GM23338 (cell line): ENCODE data around the gene STARD8. TPM values are rescaled to one million over a fixed set of nuclear protein-coding genes. Genes with fewer than 3 reads are reported as not detected.

Experiments
- ATAC-seq: fragments of 200-7000 bp; cut with Tn5 transposase; 3 replicates; pipeline ENCODE4 v1.9.1; 2020
- DNase-seq: peaks from one replicate; pipeline ENCODE4 v3.0.0-alpha.2; 2015; ENCODE audit warnings: low spot score
- H2AFZ ChIP-seq: fragments of 200-600 bp; sonication (generic); 2 replicates; pipeline ENCODE4 v1.8.0; 2016; ENCODE audit warnings: antibody characterized with exemption, mild to moderate bottlenecking, moderate library complexity
- H3F3A ChIP-seq: fragments of 200-600 bp; sonication (generic); replicated peaks from 2 replicates; pipeline ENCODE4 v1.8.0; 2017; ENCODE audit warnings: antibody characterized with exemption, mixed run types, low read depth
- H3K27ac ChIP-seq: fragments of 200-600 bp; sonication (generic); 2 replicates; pipeline ENCODE4 v1.6.1; 2016; ENCODE audit warnings: low read depth
- H3K27me3 ChIP-seq: fragments of 200-600 bp; sonication (generic); 2 replicates; pipeline ENCODE4 v1.8.0; 2016; ENCODE audit warnings: mild to moderate bottlenecking, mixed run types, moderate library complexity; ENCODE audit not compliant: insufficient read depth
- H3K36me3 ChIP-seq: fragments of 200-600 bp; sonication (generic); 2 replicates; pipeline ENCODE4 v1.8.0; 2016; ENCODE audit warnings: mild to moderate bottlenecking; ENCODE audit not compliant: insufficient read depth
- H3K4me1 ChIP-seq: fragments of 200-600 bp; sonication (generic); 2 replicates; pipeline ENCODE4 v1.8.0; 2016; ENCODE audit warnings: mild to moderate bottlenecking, moderate library complexity; ENCODE audit not compliant: insufficient read depth
- H3K4me2 ChIP-seq: fragments of 200-600 bp; sonication (generic); 2 replicates; pipeline ENCODE4 v1.7.1; 2017; ENCODE audit warnings: mixed run types
- H3K4me3 ChIP-seq: fragments of 200-600 bp; sonication (generic); 2 replicates; pipeline ENCODE4 v1.6.1; 2016; ENCODE audit warnings: mixed run types
- H3K79me2 ChIP-seq: fragments of 200-600 bp; sonication (generic); replicated peaks from 2 replicates; pipeline ENCODE4 v1.8.0; 2017; ENCODE audit warnings: mild to moderate bottlenecking; ENCODE audit not compliant: insufficient read depth
- H3K9me2 ChIP-seq: fragments of 200-600 bp; sonication (generic); 2 replicates; pipeline ENCODE4 v1.8.0; 2017; ENCODE audit not compliant: insufficient read depth
- H4K20me1 ChIP-seq: fragments of 200-600 bp; sonication (generic); replicated peaks from 2 replicates; pipeline ENCODE4 v1.8.0; 2017; ENCODE audit warnings: mild to moderate bottlenecking; ENCODE audit not compliant: insufficient read depth
- H3K27ac Mint-ChIP-seq: 2 replicates; pipeline ENCODE4 v1.8.0; 2020; ENCODE audit warnings: inconsistent platforms, mild to moderate bottlenecking, moderate library complexity, mixed read lengths
- H3K27me3 Mint-ChIP-seq: 3 replicates; pipeline ENCODE4 v1.8.0; 2022; ENCODE audit warnings: low read depth, mild to moderate bottlenecking, moderate library complexity, mixed read lengths, inconsistent platforms; ENCODE audit not compliant: insufficient read depth, poor library complexity
- H3K36me3 Mint-ChIP-seq: 3 replicates; pipeline ENCODE4 v1.8.0; 2021; ENCODE audit warnings: low read depth, mild to moderate bottlenecking, inconsistent platforms, moderate library complexity, mixed read lengths
- H3K4me1 Mint-ChIP-seq: 3 replicates; pipeline ENCODE4 v1.8.0; 2020; ENCODE audit warnings: mild to moderate bottlenecking, inconsistent platforms, mixed read lengths
- H3K4me3 Mint-ChIP-seq: 3 replicates; pipeline ENCODE4 v1.8.0; 2021; ENCODE audit warnings: moderate library complexity, mild to moderate bottlenecking, inconsistent platforms, mixed read lengths
- H3K9me3 Mint-ChIP-seq: 3 replicates; pipeline ENCODE4 v1.8.0; 2020; ENCODE audit warnings: moderate library complexity, mild to moderate bottlenecking, inconsistent platforms, mixed read lengths
- CREB1 ChIP-seq: fragments of 250-450 bp; sonication (Bioruptor Pico); IDR thresholded peaks from 2 replicates; pipeline ENCODE4 v1.5.0; 2020; ENCODE audit warnings: low read depth, mild to moderate bottlenecking, moderate library complexity
- NANOG ChIP-seq: IDR thresholded peaks from 2 replicates; pipeline ENCODE4 v1.6.1; 2016; ENCODE audit warnings: antibody characterized with exemption, borderline replicate concordance
- STAT1 ChIP-seq: IDR thresholded peaks from one replicate; pipeline ENCODE4 v1.6.1; 2016; ENCODE audit warnings: antibody characterized with exemption; ENCODE audit not compliant: unreplicated experiment
- ZNF462 ChIP-seq: fragments of 250-450 bp; sonication (Bioruptor Pico); IDR thresholded peaks from 2 replicates; pipeline ENCODE4 v1.5.0; 2020; ENCODE audit warnings: mild to moderate bottlenecking, moderate library complexity
- polyA plus RNA-seq: library from polyadenylated mRNA; unstranded; fragments of >200 nt; fragmentation: Nextera tagmentation; extraction: Ambion mirVana; gene quantifications from 2 replicates; pipeline ENCODE4 v1.2.1, GENCODE V29; 2016
- total RNA-seq: library from RNA; depleted of rRNA; stranded (reverse); fragments of >200 nt; shearing (Covaris generic); gene quantifications from 2 replicates; pipeline ENCODE4 v1.2.3, GENCODE V29; 2014
- TF ChIP-seq, protein P1 (sequence below), 2 experiments: fragments of 200-600 bp in 1 of 2; sonication (generic) in 1 of 2; conservative IDR thresholded peaks; 2 replicates each; pipeline versions ENCODE4 v1.5.1 to v1.6.1; 2016 to 2017; ENCODE audit warnings: antibody characterized with exemption in 2 of 2, low read depth in 2 of 2, mild to moderate bottlenecking in 2 of 2, moderate library complexity in 1 of 2

STARD8 gene
- total and polyA plus RNA-seq, 2 experiments from 2014 or later: 0.74 to 5.6 TPM

- ATAC-seq (peak; percentile 72), DNase-seq (peak; percentile 33)
- TF ChIP-seq ZNF462: no peak
- TF ChIP-seq, protein P1, sequence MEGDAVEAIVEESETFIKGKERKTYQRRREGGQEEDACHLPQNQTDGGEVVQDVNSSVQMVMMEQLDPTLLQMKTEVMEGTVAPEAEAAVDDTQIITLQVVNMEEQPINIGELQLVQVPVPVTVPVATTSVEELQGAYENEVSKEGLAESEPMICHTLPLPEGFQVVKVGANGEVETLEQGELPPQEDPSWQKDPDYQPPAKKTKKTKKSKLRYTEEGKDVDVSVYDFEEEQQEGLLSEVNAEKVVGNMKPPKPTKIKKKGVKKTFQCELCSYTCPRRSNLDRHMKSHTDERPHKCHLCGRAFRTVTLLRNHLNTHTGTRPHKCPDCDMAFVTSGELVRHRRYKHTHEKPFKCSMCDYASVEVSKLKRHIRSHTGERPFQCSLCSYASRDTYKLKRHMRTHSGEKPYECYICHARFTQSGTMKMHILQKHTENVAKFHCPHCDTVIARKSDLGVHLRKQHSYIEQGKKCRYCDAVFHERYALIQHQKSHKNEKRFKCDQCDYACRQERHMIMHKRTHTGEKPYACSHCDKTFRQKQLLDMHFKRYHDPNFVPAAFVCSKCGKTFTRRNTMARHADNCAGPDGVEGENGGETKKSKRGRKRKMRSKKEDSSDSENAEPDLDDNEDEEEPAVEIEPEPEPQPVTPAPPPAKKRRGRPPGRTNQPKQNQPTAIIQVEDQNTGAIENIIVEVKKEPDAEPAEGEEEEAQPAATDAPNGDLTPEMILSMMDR (conservative IDR thresholded peaks at IDR 0.05; ENCODE audit: low read depth in 2 of 2): no peak
- TF ChIP-seq CREB1: peak; percentile 51; the same call in 1 of the 2 replicates
- Histone ChIP-seq H4K20me1 (no peaks in the 10 kb centered on the region), H3K4me2 (no peak overlapping the region), H3K4me1 (0 out of 2 replicates have a peak, but pooled peaks cover 5% of the 10 kb centered on the region), H3K36me3 (no peaks in the 10 kb centered on the region), H2AFZ (no peak overlapping the region), H3K9me2 (no peaks in the 10 kb centered on the region), H3K79me2 (no peaks in the 10 kb centered on the region), H3F3A (no peaks in the 10 kb centered on the region), H3K27ac (no peak overlapping the region), H3K27me3 (no peaks in the 10 kb centered on the region), H3K4me3 (no peak overlapping the region)
- no peaks in the 10 kb centered on the region for H3K36me3 Mint-ChIP-seq
- no peaks in the 10 kb centered on the region; the same call in 2 of the 3 replicates for H3K9me3 Mint-ChIP-seq
- H3K4me1 Mint-ChIP-seq: peaks cover 1% of the 10 kb centered on the region; the same call in 2 of the 3 replicates
- peaks cover 2% of the 10 kb centered on the region for H3K27me3 Mint-ChIP-seq
- no peak overlapping the region for H3K4me3 Mint-ChIP-seq
- no peak overlapping the region for H3K27ac Mint-ChIP-seq
These were observed 55.9 kb downstream of the STARD8 start for GRCh38 chrX:68703369-68703768.

- Mint-ChIP-seq H3K4me3 (no peak overlapping the region), H3K27ac (no peak overlapping the region), H3K36me3 (no peaks in the 10 kb centered on the region), H3K4me1 (peaks cover 5% of the 10 kb centered on the region; the same call in 2 of the 3 replicates), H3K27me3 (peaks cover 2% of the 10 kb centered on the region), H3K9me3 (no peaks in the 10 kb centered on the region; the same call in 2 of the 3 replicates)
- H3K36me3 ChIP-seq: no peaks in the 10 kb centered on the region
- H3K4me1 ChIP-seq: 0 out of 2 replicates have a peak, but pooled peaks cover 7% of the 10 kb centered on the region
- no peaks in the 10 kb centered on the region for H4K20me1 ChIP-seq
- no peak for ATAC-seq
- no peaks in the 10 kb centered on the region for H3K9me2 ChIP-seq
- H3K4me2 ChIP-seq: no peak overlapping the region
- TF ChIP-seq NANOG (no peak), STAT1 (no peak)
- no peaks in the 10 kb centered on the region for H3K27me3 ChIP-seq
- no peak overlapping the region for H3K4me3 ChIP-seq
- no peak overlapping the region for H2AFZ ChIP-seq
- DNase-seq: no peak
- H3K79me2 ChIP-seq: no peaks in the 10 kb centered on the region
- no peaks in the 10 kb centered on the region for H3F3A ChIP-seq
- H3K27ac ChIP-seq: no peak overlapping the region
These were observed 56.4 kb downstream of the STARD8 start for GRCh38 chrX:68703846-68704245.
